Sigmoid colon (tissue), 7 donors: ENCODE measurements around the gene DPF3. TPM values are rescaled to one million over a fixed set of nuclear protein-coding genes. Genes with fewer than 3 reads are reported as not detected.

Experiments
- DNase-seq: peaks from one replicate; pipeline ENCODE4 v3.0.0-alpha.2; 2019
- H3K27ac ChIP-seq, 4 donors: fragments of 200-600 bp; sonication (generic); one replicate each; pipeline ENCODE4 v1.5.1; 2016 to 2019; ENCODE audit warnings: mild to moderate bottlenecking in 1 of 4
- H3K27me3 ChIP-seq, 3 donors: fragments of 200-600 bp; sonication (generic); one replicate each; pipeline ENCODE4 v1.5.1; 2019; ENCODE audit warnings: mild to moderate bottlenecking in 1 of 3
- H3K36me3 ChIP-seq, 4 donors: fragments of 200-600 bp; sonication (generic); one replicate each; pipeline ENCODE4 v1.5.1; 2016 to 2019
- H3K4me1 ChIP-seq, 4 donors: fragments of 200-600 bp; sonication (generic); one replicate each; pipeline ENCODE4 v1.5.1; 2017 to 2019
- H3K4me3 ChIP-seq, 4 donors: fragments of 200-600 bp; sonication (generic); one replicate each; pipeline ENCODE4 v1.5.1; 2017 to 2019; ENCODE audit warnings: mild to moderate bottlenecking in 2 of 4, moderate library complexity in 1 of 4
- H3K9me3 ChIP-seq, 4 donors: fragments of 200-600 bp in 3 of 4; sonication (generic) in 3 of 4; one replicate each; pipeline versions ENCODE4 v1.5.1 to v1.6.1; 2013 to 2019
- CTCF ChIP-seq, 4 experiments: fragments of 450-650 bp in 3 of 4; fragments of 200-600 bp in 1 of 4; IDR thresholded peaks; one replicate each; pipeline ENCODE4 v1.5.1; 2016 to 2019; ENCODE audit warnings: antibody characterized with exemption in 4 of 4, mild to moderate bottlenecking in 3 of 4, moderate library complexity in 2 of 4
- EP300 ChIP-seq, 4 donors: sonication (generic); formaldehyde crosslinking; IDR thresholded peaks; one replicate each; pipeline ENCODE4 v1.6.1; 2017; ENCODE audit warnings: antibody characterized with exemption in 4 of 4
- POLR2A ChIP-seq, 2 donors: fragments of 450-650 bp; IDR thresholded peaks; one replicate each; pipeline ENCODE4 v1.6.1; 2016; ENCODE audit warnings: antibody characterized with exemption in 2 of 2, mild to moderate bottlenecking in 2 of 2, moderate library complexity in 2 of 2
- POLR2AphosphoS5 ChIP-seq, 4 donors: sonication (generic); formaldehyde crosslinking; IDR thresholded peaks; one replicate each; pipeline ENCODE4 v1.6.1; 2017; ENCODE audit warnings: antibody characterized with exemption in 4 of 4
- WGBS, 2 donors: extraction: QIAGEN DNeasy Blood & Tissue Kit; methylation state at CpG; one replicate each; pipeline ENCODE4 v1.1.7; 2013; 5-methylcytosine and 5-hydroxymethylcytosine counted together
- intact Hi-C: fragments of 100-400 bp; cut with DNase I; formaldehyde crosslinking; loops from one replicate; pipeline ENCODE4 v1.15.1; 2023
- polyA plus RNA-seq, 3 donors: library from polyadenylated mRNA; stranded (reverse); fragments of 200-250 nt; gene quantifications; one replicate each; pipeline ENCODE4 v1.2.3, GENCODE V29; 2013
- total RNA-seq, 4 donors: library from RNA; depleted of rRNA; stranded (reverse); fragments of >200 nt; gene quantifications; one replicate each; pipeline ENCODE4 v1.1.0, GENCODE V29; 2016
- donor health status: healthy with polysubstance abuse.
- donor health status: Bipolar disorder and iron deficiency.
- donor health status: healthy.

Gene DPF3
- total and polyA plus RNA-seq, 7 donors: 0.28 to 4.5 (median 2.3) TPM

GRCh38 chr14:72614365-72614764 is 279.5 kb downstream of the DPF3 start:
- Histone ChIP-seq H3K4me1 (peaks cover 0 to 22% (median 8%) of the 10 kb centered on the region in 4 donors), H3K27ac (no peak overlapping the region), H3K27me3 (no peaks in the 10 kb centered on the region), H3K4me3 (no peak overlapping the region), H3K36me3 (no peaks in the 10 kb centered on the region), H3K9me3 (no peaks in the 10 kb centered on the region)
- no peak for DNase-seq
- 77 to 80% methylated on average over 3 of the region's 3 CpGs for WGBS, 2 donors
- TF ChIP-seq CTCF (IDR thresholded peaks at IDR 0.05) (no peak), EP300 (IDR thresholded peaks at IDR 0.05) (no peak), POLR2A (IDR thresholded peaks at IDR 0.05) (no peak), POLR2AphosphoS5 (IDR thresholded peaks at IDR 0.05) (no peak)
- intact Hi-C loops: no loop called here

GRCh38 chr14:72613975-72614319 is 280.0 kb downstream of the DPF3 start:
- 84 to 89% methylated on average over 2 of the region's 2 CpGs for WGBS, 2 donors
- Histone ChIP-seq H3K4me3 (no peak overlapping the region), H3K9me3 (no peaks in the 10 kb centered on the region), H3K36me3 (no peaks in the 10 kb centered on the region), H3K4me1 (peaks cover 0 to 22% (median 8%) of the 10 kb centered on the region in 4 donors), H3K27me3 (no peaks in the 10 kb centered on the region), H3K27ac (no peak overlapping the region)
- intact Hi-C loops: no loop called here
- no peak for TF ChIP-seq EP300 (IDR thresholded peaks at IDR 0.05)
- no peak for TF ChIP-seq POLR2A (IDR thresholded peaks at IDR 0.05)
- TF ChIP-seq CTCF (IDR thresholded peaks at IDR 0.05): no peak
- TF ChIP-seq POLR2AphosphoS5 (IDR thresholded peaks at IDR 0.05): no peak
- no peak for DNase-seq

GRCh38 chr14:72613231-72613974 is 280.5 kb downstream of the DPF3 start:
- no peak for TF ChIP-seq CTCF (IDR thresholded peaks at IDR 0.05)
- TF ChIP-seq POLR2A (IDR thresholded peaks at IDR 0.05): no peak
- TF ChIP-seq POLR2AphosphoS5 (IDR thresholded peaks at IDR 0.05): no peak
- no peak for TF ChIP-seq EP300 (IDR thresholded peaks at IDR 0.05)
- intact Hi-C loops: no loop called here
- Histone ChIP-seq H3K27me3 (no peaks in the 10 kb centered on the region), H3K4me1 (peaks cover 0 to 22% (median 8%) of the 10 kb centered on the region in 4 donors), H3K4me3 (no peak overlapping the region), H3K27ac (no peak overlapping the region), H3K36me3 (no peaks in the 10 kb centered on the region), H3K9me3 (no peaks in the 10 kb centered on the region)
- no peak for DNase-seq
- WGBS, 2 donors: 68 to 82% methylated on average over 13 of the region's 13 CpGs

- peaks cover 0 to 14% (median 6%) of the 10 kb centered on the region in 4 donors for H3K4me1 ChIP-seq
- H3K27ac ChIP-seq: no peak overlapping the region
- intact Hi-C loops: no loop called here
- no peak overlapping the region for H3K4me3 ChIP-seq
- DNase-seq: peak; percentile 10
- no peaks in the 10 kb centered on the region for H3K27me3 ChIP-seq
- H3K36me3 ChIP-seq: no peaks in the 10 kb centered on the region
- TF ChIP-seq EP300 (IDR thresholded peaks at IDR 0.05) (no peak), POLR2A (IDR thresholded peaks at IDR 0.05) (no peak), POLR2AphosphoS5 (IDR thresholded peaks at IDR 0.05) (no peak), CTCF (IDR thresholded peaks at IDR 0.05) (no peak)
- H3K9me3 ChIP-seq: no peaks in the 10 kb centered on the region
- 94 to 99% methylated on average over 4 of the region's 4 CpGs for WGBS, 2 donors
Measured at GRCh38 chr14:72612041-72612440, 281.9 kb downstream of the DPF3 start.

GRCh38 chr14:72611506-72611905 is 282.4 kb downstream of the DPF3 start:
- intact Hi-C loops: no loop called here
- no peaks in the 10 kb centered on the region for H3K9me3 ChIP-seq
- 94% methylated on average over 4 of the region's 4 CpGs for WGBS, 2 donors

More at GRCh38 chr14:72611506-72611905, 282.4 kb downstream of the DPF3 start:
- no peak for DNase-seq
- Histone ChIP-seq H3K4me1 (peaks cover 0 to 9% (median 3%) of the 10 kb centered on the region in 4 donors), H3K27ac (no peak overlapping the region), H3K27me3 (no peaks in the 10 kb centered on the region), H3K4me3 (no peak overlapping the region), H3K36me3 (no peaks in the 10 kb centered on the region)
- TF ChIP-seq EP300 (IDR thresholded peaks at IDR 0.05) (no peak), POLR2A (IDR thresholded peaks at IDR 0.05) (no peak), POLR2AphosphoS5 (IDR thresholded peaks at IDR 0.05) (no peak), CTCF (IDR thresholded peaks at IDR 0.05) (no peak)
